NCI-H524 (cell line): ENCODE results near the gene WDR47.
"Not testable (repeated sequence)": the region's sequence is repeated elsewhere in the genome, so short reads cannot be mapped to it uniquely, and the experiment has no call there.

Source experiments
- DNase-seq, 2 experiments: peaks; one replicate each; lab custom pipeline; 2025; lab: John Stamatoyannopoulos, UW

Gene WDR47

DNA sequence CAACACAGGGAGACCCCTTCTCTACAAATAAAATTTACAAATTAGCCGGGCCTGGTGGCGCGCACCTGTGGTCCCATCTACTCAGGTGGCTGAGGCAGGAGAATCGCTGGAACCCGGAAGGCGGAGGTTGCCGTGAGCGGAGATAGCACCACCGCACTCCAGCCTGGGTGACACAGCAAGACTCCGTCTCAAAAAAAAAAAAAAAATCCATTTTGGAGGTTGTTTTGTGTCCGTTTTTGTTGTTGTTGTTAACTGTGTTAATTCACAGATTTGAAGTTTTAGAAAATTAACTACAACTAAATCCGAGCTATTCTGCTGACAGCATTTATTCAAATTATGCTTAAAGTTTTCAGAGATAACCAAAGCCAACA, 79.2 kb downstream of the WDR47 start:
- DNase-seq, result no peak

GRCh38 chr1:108961752-108962486, 80.0 kb downstream of the WDR47 start:
- DNase-seq, result no peak

DNA sequence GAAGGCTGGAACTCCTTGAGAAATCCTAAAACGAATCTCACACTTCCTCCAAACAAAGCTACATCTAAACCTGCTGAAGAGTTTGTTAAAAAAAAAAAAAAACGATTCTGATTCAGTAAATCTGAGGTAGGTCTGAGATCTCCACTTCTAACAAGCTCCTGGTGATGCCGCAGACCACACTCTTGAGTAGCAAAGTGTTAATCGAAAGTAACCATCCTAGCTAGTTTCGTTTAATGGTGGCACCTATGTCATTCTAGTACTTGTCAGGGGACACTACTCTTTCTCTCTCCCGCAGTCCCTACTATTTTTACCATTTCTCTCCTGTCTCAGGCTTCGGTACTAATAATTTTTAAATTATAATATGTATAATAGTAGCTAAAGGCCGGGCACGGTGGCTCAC, 80.7 kb downstream of the WDR47 start:
- DNase-seq, result no peak

DNA sequence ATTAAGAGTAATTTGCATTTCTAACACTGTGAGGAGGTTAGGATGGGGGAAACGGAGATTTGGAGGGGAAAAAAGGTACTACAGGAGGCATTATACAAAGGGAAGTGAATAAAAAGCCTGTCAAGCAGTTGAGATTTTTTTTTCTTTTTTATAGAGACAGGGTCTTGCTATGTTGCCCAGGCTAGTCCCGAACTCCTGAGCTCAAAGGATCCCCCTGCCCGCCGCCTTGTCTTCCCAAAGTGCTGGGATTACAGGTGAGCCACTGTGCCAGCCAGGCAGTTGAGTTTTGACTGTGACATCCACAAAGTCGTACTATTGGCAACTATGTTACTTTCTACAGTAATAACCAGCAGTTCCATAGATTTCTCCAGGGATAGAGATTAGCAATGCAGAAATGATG, 81.2 kb downstream of the WDR47 start:
- DNase-seq, result no peak

GRCh38 chr1:108957888-108958287, 84.0 kb downstream of the WDR47 start:
- DNase-seq, result no peak

- peak; percentile 93 to 98 for DNase-seq
Measured at GRCh38 chr1:108955881-108956280, 86.0 kb downstream of the WDR47 start.

DNA sequence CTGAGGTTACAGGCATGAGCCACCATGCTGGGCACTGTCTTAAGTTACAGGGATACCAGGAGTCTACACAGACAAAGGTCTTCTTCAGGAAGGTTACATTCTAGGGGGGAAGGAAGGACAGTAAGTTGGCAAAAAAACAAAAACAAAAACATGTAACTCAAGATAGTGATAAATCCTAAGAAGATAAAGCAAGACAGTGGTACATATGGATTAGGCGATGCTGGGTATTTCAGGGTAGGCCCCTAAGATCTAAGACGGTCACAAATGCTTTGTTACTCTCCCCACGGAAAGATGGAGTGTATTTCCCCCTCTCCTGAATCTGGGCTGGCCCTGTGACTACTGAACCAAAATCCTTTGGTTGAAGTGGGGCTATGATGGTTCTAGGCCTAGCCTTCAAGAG, 86.8 kb downstream of the WDR47 start:
- no peak for DNase-seq

DNA sequence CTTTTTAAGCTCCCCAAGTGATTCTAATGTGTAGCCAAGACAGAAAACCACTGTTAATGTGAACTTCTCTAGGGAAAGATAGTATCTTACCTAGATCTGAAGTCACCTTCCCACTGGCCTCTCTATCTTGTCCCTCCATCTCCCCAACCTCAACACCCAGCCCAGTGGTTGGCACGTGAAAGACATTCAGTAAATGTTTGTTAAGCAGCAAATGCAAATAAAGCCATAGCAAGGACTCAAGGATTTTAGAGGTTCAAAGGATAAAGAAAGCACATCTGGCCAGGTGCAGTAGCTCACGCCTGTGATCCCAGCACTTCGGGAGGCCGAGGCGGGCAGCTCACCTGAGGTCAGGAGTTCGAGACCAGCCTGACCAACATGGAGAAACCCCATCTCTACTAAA, 88.5 kb downstream of the WDR47 start:
- no peak for DNase-seq

GRCh38 chr1:108951242-108951641, 90.7 kb downstream of the WDR47 start:
- no peak for DNase-seq

DNA sequence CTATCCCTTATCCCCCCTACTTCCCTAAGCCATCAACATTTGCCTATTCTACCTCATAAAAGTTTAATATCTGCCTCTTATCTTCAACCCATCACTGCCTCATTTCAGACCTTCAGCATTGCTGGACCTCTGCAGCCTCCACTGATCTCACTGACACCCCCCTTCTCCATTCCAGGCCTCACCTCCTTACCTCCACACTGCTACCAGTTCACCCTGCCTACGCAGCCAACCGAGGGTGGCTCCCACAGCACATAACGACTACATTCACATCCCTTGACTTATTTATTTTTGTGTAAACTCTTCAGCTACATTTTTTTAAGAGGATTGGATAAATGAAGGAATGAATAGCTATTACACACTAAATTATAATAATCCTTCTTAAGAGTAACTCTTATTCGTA, 92.9 kb downstream of the WDR47 start:
- no peak for DNase-seq

- no peak for DNase-seq
Measured at GRCh38 chr1:108947871-108948525, 93.9 kb downstream of the WDR47 start.

GRCh38 chr1:108936170-108936569, 105.7 kb downstream of the WDR47 start:
- no peak for DNase-seq

DNA sequence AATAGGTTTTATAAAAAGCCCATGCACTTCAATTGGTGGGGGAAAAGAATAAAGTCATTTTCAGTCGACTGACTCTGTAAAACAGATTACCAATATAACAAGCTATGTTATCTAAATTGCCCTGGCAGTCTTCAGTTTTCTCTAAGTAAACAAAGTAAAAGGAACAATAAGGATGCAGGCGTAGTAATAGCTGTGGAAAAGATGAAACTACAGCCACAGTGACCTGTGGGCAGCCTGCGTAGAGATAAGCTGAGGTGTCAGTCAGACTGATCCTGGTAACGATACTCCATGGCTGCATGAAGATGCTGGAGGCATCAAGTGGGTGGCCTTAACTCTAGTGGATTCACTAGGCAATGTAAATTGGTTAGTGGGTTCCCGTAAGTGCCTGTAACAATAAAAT, 108.0 kb downstream of the WDR47 start:
- DNase-seq, result no peak

- not testable (repeated sequence) for DNase-seq
Measured at GRCh38 chr1:108927565-108927964, 114.3 kb downstream of the WDR47 start.

- DNase-seq, result no peak
Measured at GRCh38 chr1:108925920-108926319, 116.0 kb downstream of the WDR47 start.
